Astrocyte of the spinal cord (primary cell): ENCODE results near the gene MBD3.

Experiments
- DNase-seq: peaks from one replicate; pipeline ENCODE4 v3.0.0; 2011; ENCODE audit warnings: low read depth, low spot score
- H3K4me3 ChIP-seq: 2 replicates; pipeline ENCODE4 v1.5.1; 2011; ENCODE audit warnings: low read depth, mild to moderate bottlenecking, low read length, moderate library complexity
- CTCF ChIP-seq: IDR thresholded peaks from 2 replicates; pipeline ENCODE4 v1.5.1; 2012; ENCODE audit warnings: low read depth, mild to moderate bottlenecking, low read length, inconsistent platforms
- in situ Hi-C: cut with HindIII; loops from 2 replicates; pipeline ENCODE4 v1.10.0; 2017; ENCODE audit warnings: low sequenced_read_pairs

Gene MBD3

GRCh38 chr19:1599460-1599846, 6.8 kb upstream of the MBD3 start:
- no peak for DNase-seq
- in situ Hi-C loops: no loop called here
- TF ChIP-seq CTCF: no peak
- H3K4me3 ChIP-seq: no peak overlapping the region

- DNase-seq: no peak
- no peak overlapping the region for H3K4me3 ChIP-seq
- in situ Hi-C loops: no loop called here
- no peak for TF ChIP-seq CTCF
These were observed 6.3 kb upstream of the MBD3 start for GRCh38 chr19:1598777-1599459.

GRCh38 chr19:1593501-1593772, 772 bp upstream of the MBD3 start:
- no peak for TF ChIP-seq CTCF
- no peak overlapping the region for H3K4me3 ChIP-seq
- in situ Hi-C loops: no loop called here
- DNase-seq: no peak

- peak; percentile 83 for DNase-seq
- no peak for TF ChIP-seq CTCF
- peak overlapping the region; percentile 85 for H3K4me3 ChIP-seq
- in situ Hi-C loops: no loop called here
These were observed 476 bp downstream of the MBD3 start for GRCh38 chr19:1592024-1592754.

GRCh38 chr19:1591421-1592023, 1.1 kb downstream of the MBD3 start:
- DNase-seq: no peak
- TF ChIP-seq CTCF: no peak
- in situ Hi-C loops: no loop called here
- peak overlapping the region; percentile 85 for H3K4me3 ChIP-seq

- peak overlapping the region; percentile 85 for H3K4me3 ChIP-seq
- in situ Hi-C loops: no loop called here
- peak; percentile 12 for DNase-seq
- TF ChIP-seq CTCF: peak; percentile 56
These were observed 1.8 kb downstream of the MBD3 start for GRCh38 chr19:1590641-1591397.
